ENCODE data around the gene PLXNB2.

PLXNB2 gene

GRCh38 chr22:50249341-50250248, 57.9 kb downstream of the PLXNB2 start:
- no peak for DNase-seq

- no peak for DNase-seq
These were observed 59.0 kb downstream of the PLXNB2 start for GRCh38 chr22:50248196-50249081.

DNA sequence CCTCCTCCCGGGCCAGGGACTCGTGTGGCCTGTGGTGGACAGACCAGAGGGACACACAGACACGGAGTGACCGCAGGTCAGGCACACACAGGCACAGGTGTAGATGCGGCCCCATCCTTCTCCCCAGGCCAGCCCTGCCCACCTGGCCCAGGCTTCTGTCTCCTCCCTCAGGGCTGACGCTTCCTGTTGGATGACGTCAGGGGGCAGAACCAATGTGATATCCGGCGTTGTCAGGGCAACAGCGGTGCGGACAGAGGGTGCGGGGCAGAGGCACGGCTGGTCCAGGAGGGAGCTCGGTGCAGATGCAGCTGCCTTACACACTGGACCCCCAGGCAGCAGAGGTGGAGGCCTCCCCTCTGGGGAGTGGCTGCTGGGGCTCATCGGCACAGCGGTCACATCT, 59.7 kb downstream of the PLXNB2 start:
- DNase-seq, result no peak

DNA sequence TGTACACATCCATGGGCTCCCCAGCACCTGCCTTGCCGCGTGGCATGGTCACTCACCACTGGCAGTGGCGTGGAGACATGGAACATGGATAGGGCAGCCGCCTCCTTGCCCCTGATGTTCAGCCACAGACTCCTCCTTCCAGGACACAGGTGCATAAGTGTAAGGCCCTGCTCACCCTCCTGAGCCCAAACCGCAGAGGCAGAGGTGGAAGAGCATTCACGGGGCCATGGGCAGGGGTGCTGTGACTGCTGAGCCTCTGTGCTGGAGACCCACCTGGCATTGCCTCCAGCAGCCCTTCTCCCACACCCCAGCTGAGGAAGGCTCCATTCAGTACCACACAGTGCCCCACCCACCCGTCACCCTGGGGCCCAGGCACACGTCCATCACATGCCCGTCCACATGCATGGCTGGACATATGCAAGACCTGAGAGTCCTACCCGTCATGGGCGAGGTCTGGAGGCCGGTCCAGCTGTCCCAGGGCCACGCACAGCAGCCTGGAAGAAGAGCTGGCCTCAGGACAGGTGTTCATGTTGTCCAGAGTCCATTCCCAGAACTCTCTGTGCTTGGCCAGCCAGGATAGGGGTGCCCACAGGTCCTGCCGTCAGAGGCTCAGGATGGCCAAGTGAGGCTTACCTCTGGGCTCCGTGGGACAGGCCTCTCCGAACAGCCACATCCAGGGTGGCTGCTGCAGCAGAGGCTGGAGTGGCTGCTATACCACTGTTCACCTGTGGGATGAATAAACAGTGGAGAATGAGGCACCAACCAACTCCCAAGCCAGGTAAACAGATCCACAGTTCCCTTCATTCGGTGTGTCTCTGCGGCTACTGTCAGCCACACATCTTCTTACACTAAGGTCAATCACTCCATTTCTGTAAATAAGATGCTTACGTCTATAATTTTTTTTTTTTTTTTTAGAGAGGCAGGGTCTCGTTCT, 60.9 kb downstream of the PLXNB2 start:
- no peak for DNase-seq

DNA sequence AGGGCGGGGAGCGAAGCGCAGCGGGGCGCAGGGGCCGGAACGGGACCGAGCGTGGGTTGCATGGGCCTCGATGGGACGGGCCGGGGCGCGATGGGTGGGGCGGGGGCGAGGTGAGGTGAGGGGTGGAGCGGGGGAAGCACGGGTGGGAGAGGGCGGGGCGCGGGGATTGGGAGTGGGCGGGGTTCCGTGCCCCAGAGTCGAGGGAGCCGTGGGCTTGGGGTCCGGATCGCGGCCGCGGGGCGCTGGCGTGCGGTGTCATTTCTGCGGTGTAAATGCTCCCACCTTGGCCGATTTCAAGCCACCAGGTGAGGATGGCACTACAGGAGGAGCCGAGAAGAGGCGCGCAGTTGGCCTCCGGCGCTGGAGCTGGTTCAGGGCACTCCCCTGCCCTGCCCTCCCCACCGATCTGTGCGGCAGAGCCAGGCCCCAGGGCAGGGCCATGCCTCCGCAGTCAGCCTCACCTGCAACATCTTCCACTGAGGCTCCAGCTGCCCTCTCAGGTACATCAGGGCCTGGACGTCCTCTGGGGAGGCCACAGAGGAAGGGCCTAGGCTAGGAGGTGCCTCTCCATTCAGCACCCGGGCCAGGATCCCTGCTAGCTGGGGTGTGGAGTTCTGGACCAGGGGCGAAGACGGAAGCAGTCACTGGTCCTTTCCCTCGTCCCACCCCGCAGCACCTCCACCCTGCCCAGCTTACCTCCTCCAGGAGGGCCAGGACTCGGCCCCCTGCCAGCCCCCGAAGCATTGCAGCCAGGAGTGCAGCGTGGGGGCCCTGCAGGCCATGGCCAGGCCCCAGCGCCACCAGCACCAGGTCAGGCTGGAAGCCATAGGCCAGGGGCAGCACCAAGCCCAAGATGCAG, 62.0 kb downstream of the PLXNB2 start:
- no peak for DNase-seq

GRCh38 chr22:50244420-50245213, 62.8 kb downstream of the PLXNB2 start, which contains the start of gene TUBGCP6:
TUBGCP6 (minus strand) TSS chr22:50245023; CDS start chr22:50244459, 564 bp downstream.
- no peak for DNase-seq

DNA sequence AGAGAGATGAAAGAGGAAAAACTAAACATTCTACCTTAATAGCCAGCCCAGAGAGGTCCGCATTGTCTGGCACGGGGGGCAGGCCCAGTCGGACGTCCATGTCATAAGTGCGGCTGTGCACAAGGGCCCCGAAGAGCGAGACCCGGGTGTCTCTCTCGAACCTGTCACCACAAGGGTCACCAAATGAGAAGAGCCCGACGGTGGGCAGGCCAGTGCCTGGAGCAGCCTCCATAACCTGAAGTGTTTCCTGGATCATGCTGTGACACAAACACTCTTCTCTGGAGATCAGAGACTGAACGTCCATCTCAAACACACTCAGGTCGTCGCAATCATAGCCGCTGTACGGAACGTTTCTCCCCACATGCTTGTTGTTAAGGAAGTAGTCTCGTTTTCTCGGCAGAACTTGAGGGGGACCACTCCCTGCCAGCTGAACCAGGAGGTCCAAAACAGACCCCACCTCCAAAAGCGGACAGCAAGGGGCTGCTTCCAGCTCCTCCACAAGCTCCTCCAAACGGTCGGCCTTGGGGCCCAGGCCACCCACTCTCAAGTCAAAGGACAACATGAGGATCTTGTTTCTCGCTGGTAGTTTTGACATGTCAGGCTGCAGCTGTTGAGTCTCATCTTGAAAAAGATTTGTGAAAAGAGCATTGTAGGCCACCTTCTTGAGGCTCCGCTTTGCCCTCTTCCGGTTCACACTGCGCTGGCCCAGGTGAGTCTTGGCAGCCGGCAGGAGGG, 63.6 kb downstream of the PLXNB2 start:
- DNase-seq, result no peak

- DNase-seq, result no peak
These were observed 65.0 kb downstream of the PLXNB2 start for GRCh38 chr22:50242406-50242949.

- no peak for DNase-seq
These were observed 68.7 kb downstream of the PLXNB2 start for GRCh38 chr22:50238755-50239154.

DNA sequence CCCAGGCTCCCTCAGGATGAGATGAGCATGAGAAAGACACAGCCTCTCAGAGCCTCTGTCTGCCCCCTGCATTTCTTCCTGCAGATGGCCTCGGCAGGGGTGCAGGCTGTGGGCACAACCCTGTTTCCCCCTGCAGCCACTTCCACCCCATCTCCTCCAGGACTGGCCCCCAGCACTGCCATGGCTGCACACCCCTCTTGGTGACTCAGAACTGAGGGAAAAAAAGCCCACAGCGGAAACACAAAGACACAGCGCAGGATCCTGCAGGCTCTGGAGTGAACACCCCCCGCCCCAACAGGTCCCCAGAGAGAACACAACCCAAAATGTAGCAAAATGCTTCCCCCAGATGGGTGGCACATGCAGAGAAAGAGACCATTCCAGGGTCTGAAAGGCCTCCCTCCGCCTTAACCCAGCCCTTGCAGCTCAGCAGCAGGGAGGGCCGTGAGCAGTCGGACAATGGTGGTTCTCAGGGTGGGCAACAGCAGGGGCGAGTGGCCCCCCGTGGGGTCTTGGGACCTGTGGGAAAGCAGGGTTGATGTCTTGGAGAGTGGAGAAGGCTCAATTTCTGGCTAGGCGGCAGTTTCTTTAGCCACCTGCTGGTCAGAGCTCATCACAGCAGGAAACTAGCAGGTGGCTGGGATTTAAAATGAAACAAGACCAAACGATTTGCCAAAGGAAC, 70.6 kb downstream of the PLXNB2 start:
- no peak for DNase-seq

- no peak for DNase-seq
These were observed 74.2 kb downstream of the PLXNB2 start for GRCh38 chr22:50233223-50233622.

DNA sequence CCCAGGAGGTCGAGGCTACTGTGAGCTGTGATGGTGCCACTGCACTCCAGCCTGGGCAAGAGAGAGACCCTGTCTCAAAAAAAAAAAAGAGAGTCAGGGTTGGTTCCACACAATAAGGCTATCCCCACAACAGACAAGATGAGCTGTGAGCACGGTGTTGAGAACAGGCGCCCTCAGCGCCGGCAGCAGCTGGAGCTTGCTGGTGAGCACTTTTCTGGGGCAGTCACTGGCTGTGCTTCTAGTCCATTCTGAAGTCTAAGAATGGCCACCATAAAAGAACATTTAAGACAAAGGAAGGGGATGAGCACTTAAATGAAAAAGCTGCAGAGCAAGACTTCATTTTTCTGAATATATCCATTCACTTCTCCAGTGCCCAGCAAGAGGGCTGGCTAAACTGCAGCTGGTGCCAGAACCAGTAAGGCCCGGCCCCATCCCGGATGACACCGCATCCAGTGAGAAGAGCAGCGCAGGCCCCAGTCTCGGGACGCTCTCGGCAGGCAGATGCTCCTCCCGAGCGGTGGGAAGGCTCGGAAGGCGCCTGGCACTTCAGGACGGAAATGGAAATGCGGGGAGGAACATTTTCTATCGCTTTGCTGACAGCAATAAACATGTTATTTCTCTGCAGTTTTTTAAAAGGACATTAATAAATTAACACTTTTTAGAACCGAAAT, 74.8 kb downstream of the PLXNB2 start:
- no peak for DNase-seq

- DNase-seq, result no peak
These were observed 78.1 kb downstream of the PLXNB2 start for GRCh38 chr22:50229370-50229769.

- no peak for DNase-seq
These were observed 79.1 kb downstream of the PLXNB2 start for GRCh38 chr22:50228366-50228765.

DNA sequence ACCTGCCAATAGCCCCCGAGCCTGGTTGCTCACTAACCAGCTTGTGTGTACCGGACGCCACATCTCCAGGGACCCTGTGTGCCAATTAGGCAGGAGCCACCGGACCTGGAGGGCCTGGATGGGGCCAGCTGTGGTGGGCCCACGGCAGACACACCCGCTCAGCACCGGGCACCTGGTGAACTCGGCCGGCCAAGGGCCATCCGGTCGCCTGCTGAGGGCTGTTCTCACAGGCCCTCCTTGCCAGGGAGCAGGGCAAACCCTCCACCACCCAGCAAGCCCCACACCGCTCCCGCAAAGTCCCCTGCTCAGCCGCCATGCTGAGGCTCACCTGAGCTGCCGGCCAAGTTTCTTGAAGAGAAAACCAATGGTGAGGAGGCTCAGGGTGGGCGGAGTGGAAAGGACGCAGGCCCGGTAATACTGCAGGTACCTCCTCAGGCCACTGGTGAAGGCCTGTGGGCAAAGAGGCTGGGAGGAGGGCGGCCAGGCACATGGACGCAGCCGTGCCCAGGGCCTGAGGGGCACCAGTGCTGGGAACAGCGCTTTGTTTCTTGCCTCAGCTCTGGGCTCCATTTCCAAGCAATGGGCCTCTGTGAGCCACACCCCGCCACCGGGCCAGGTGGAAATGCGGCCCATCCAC, 79.7 kb downstream of the PLXNB2 start:
- no peak for DNase-seq

DNA sequence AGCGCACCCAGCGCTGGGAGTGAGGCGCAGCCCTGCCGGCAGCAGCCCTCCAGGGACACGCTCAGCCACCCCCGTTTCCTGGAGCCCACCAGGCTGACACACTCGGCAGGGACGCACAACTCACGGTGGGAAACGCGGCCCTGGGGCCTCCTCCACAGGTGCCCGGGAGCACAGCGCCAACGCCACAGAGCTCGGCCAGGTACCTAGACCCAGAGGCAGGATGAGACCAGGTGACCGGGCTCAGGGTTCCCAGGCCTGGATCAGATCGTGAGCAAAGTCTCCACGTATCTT, 80.6 kb downstream of the PLXNB2 start:
- no peak for DNase-seq

GRCh38 chr22:50226063-50226874, 81.2 kb downstream of the PLXNB2 start:
- DNase-seq, result no peak
